ENCODE results near the gene SLC24A4.

SLC24A4 gene

GRCh38 chr14:92481811-92482555 is 159.0 kb downstream of the SLC24A4 start:
- Mint-ChIP-seq H3K4me3 (no peak overlapping the region), H3K27me3 (ENCODE audit: low read depth) (peaks cover 38% of the 10 kb centered on the region), H3K9me3 (peaks cover 9% of the 10 kb centered on the region), H3K36me3 (ENCODE audit: low read depth) (no peaks in the 10 kb centered on the region), H3K4me1 (ENCODE audit: low read depth) (no peaks in the 10 kb centered on the region), H3K27ac (no peak overlapping the region)

GRCh38 chr14:92482621-92483319 is 159.8 kb downstream of the SLC24A4 start:
- no peak overlapping the region for H3K27ac Mint-ChIP-seq
- no peaks in the 10 kb centered on the region for H3K4me1 Mint-ChIP-seq (ENCODE audit: low read depth)
- peaks cover 38% of the 10 kb centered on the region for H3K27me3 Mint-ChIP-seq (ENCODE audit: low read depth)
- H3K9me3 Mint-ChIP-seq, result peaks cover 9% of the 10 kb centered on the region
- no peaks in the 10 kb centered on the region for H3K36me3 Mint-ChIP-seq (ENCODE audit: low read depth)
- no peak overlapping the region for H3K4me3 Mint-ChIP-seq

- H3K27me3 Mint-ChIP-seq (ENCODE audit: low read depth), result peaks cover 27% of the 10 kb centered on the region
Measured at GRCh38 chr14:92484132-92484823, 161.3 kb downstream of the SLC24A4 start.

DNA sequence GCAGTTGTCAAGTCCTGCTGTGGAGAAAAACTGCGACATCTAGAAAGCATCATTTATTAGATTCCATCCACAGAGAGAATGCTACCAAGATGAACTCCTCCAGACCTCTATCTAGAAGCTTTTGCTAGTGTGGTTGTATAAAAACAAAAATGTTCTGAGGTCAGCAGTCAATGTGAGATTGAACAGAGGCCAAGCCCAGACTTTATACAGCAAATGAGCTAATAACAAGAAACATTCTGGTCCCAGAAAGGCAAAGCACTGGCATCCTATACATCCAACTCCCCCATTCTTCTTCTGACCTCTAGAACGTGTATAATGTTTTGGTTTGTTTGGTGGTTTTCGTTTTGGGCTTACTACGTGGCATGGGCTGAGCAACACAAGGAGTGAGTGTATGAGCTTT is 163.9 kb downstream of the SLC24A4 start:
- no peaks in the 10 kb centered on the region for H3K4me1 Mint-ChIP-seq (ENCODE audit: low read depth)
- no peak overlapping the region for H3K27ac Mint-ChIP-seq
- peaks cover 8% of the 10 kb centered on the region for H3K27me3 Mint-ChIP-seq (ENCODE audit: low read depth)

More at GRCh38 chr14:92484132-92484823, 161.3 kb downstream of the SLC24A4 start:
- Mint-ChIP-seq H3K9me3 (peaks cover 3% of the 10 kb centered on the region), H3K4me3 (no peak overlapping the region), H3K4me1 (ENCODE audit: low read depth) (no peaks in the 10 kb centered on the region), H3K27ac (no peak overlapping the region), H3K36me3 (ENCODE audit: low read depth) (no peaks in the 10 kb centered on the region)

GRCh38 chr14:92487513-92488133 is 164.7 kb downstream of the SLC24A4 start:
- Mint-ChIP-seq H3K4me1 (ENCODE audit: low read depth) (no peaks in the 10 kb centered on the region), H3K36me3 (ENCODE audit: low read depth) (no peaks in the 10 kb centered on the region), H3K27ac (no peak overlapping the region), H3K27me3 (ENCODE audit: low read depth) (peaks cover 8% of the 10 kb centered on the region), H3K9me3 (no peaks in the 10 kb centered on the region), H3K4me3 (no peak overlapping the region)

More for the DNA sequence above, 163.9 kb downstream of the SLC24A4 start:
- H3K4me3 Mint-ChIP-seq, result no peak overlapping the region
- H3K9me3 Mint-ChIP-seq, result no peaks in the 10 kb centered on the region
- H3K36me3 Mint-ChIP-seq (ENCODE audit: low read depth), result no peaks in the 10 kb centered on the region

DNA sequence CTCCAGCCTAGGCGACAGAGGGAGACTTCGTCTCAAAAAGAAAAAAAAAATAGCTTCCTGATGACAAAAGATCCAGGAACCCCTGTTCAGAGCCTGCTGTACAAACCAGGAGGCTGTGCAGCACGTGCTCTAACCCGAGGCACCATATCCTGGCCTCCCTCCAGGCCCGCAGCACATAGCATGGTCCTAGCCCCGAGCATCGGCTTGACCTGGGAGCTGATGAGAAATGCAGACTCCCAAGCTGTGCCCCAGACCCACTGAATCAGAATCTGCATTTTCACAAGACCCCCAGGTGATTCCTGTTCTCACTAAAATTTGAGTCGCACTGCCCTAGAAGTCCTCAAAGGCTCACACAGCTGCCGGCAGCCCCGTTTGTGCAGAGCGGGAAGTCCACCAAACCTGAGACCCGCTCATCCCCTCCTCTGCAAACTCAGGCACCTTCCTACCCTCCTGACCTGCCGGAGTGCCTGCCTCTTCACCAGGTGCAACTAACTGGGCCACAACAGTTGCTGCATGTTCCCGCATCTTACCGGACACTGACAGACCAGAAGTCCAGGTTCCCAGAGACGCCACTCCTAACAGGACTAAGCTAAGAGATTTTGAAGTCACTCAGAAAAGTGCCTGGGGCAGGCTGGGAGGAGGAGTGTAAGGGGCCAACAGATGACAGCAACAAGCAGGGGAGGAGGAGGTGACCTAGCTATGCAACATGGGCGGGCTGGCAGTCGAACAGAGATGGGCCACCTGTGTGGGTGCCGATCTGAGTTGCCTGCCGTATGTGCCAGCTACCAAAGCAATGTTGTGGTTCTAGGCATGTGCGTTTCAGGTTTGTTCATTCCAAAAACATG is 166.7 kb downstream of the SLC24A4 start:
- H3K4me3 Mint-ChIP-seq, result no peak overlapping the region
- peaks cover 7% of the 10 kb centered on the region for H3K27me3 Mint-ChIP-seq (ENCODE audit: low read depth)
- H3K4me1 Mint-ChIP-seq (ENCODE audit: low read depth), result no peaks in the 10 kb centered on the region
- no peak overlapping the region for H3K27ac Mint-ChIP-seq
- H3K36me3 Mint-ChIP-seq (ENCODE audit: low read depth), result no peaks in the 10 kb centered on the region
- no peaks in the 10 kb centered on the region for H3K9me3 Mint-ChIP-seq

DNA sequence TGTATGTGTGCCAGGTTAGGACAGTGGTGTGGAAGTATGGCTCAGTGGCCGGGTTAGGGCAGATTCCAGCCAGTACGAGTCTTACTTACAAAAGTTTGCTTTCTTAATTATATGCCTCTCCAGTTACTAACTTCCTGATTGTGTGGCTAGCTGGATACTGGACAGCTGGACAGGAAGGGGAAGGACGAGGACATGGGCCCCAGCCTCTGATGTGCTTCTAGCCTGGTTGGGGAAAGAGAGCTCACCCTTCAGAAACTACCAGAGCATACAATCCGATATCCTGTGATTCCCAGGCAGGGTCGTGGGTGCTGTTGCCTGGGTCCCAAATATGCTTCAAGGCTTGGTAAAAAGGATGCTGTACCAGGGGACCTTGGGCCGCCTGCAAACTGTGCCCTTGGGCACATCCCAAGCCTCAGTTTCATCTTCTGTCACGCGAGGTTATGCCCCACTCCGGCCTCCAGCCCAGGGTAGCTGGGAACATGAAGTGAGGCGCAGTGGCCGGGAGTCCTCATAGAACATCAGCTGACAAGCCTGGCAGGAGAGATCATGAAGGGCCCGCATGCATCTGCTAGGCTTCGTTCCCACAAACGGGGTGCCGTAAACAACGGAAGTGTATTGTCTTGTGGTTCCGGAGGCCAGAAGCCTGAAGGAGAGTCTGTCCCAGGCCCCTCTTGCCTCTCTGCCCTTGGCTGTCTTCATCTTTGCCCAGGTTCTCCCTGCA is 167.4 kb downstream of the SLC24A4 start:
- Mint-ChIP-seq H3K9me3 (no peaks in the 10 kb centered on the region), H3K4me3 (no peak overlapping the region), H3K27ac (no peak overlapping the region), H3K4me1 (ENCODE audit: low read depth) (no peaks in the 10 kb centered on the region), H3K36me3 (ENCODE audit: low read depth) (no peaks in the 10 kb centered on the region), H3K27me3 (ENCODE audit: low read depth) (peaks cover 6% of the 10 kb centered on the region)

DNA sequence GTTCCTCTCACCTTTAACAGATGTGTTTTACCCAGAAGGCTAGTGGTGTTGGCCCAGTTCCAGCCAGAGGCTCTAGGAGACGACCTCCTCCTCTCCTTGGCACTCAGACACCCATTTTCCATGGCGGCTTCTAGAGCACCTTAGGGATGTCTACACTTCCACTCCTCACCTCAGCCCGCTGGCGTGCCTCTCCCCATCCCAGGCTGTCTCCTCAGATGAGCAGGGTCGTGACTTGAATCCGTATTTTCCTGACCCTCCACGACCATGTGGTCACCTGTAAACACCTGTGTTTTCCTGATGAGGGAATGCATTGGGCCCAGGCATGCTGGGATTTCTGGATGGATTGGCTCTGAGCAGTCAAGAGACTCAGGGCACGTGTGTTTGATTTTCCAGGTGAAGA is 168.8 kb downstream of the SLC24A4 start:
- Mint-ChIP-seq H3K4me1 (ENCODE audit: low read depth) (no peaks in the 10 kb centered on the region), H3K27ac (no peak overlapping the region), H3K4me3 (no peak overlapping the region), H3K9me3 (no peaks in the 10 kb centered on the region), H3K36me3 (ENCODE audit: low read depth) (no peaks in the 10 kb centered on the region), H3K27me3 (ENCODE audit: low read depth) (peaks cover 6% of the 10 kb centered on the region)

DNA sequence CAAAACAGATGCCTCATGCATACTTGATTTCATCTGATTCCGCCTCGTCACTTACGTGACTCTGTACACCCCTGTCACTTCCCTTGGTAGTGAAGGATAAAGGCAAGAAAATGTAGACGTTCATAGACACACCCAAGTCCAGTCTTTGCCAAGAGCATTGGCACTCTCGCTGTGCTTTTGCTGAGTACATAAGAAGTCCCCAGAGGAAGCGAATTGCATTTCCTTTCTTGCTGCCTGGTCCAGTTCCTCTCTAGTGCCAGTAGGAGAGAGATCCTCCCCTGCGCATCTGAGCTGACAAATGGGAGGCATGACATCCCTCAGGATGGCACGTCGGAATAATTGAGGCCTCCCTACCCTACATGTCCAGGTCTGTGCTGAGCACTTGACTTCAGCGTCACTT is 169.3 kb downstream of the SLC24A4 start:
- H3K27ac Mint-ChIP-seq, result no peak overlapping the region
- no peaks in the 10 kb centered on the region for H3K4me1 Mint-ChIP-seq (ENCODE audit: low read depth)
- H3K36me3 Mint-ChIP-seq (ENCODE audit: low read depth), result no peaks in the 10 kb centered on the region
- H3K4me3 Mint-ChIP-seq, result no peak overlapping the region
- H3K27me3 Mint-ChIP-seq (ENCODE audit: low read depth), result peaks cover 6% of the 10 kb centered on the region
- H3K9me3 Mint-ChIP-seq, result no peaks in the 10 kb centered on the region

GRCh38 chr14:92493024-92493423 is 170.1 kb downstream of the SLC24A4 start:
- Mint-ChIP-seq H3K4me1 (ENCODE audit: low read depth) (no peaks in the 10 kb centered on the region), H3K27ac (no peak overlapping the region), H3K4me3 (no peak overlapping the region), H3K9me3 (no peaks in the 10 kb centered on the region), H3K36me3 (ENCODE audit: low read depth) (no peaks in the 10 kb centered on the region), H3K27me3 (ENCODE audit: low read depth) (peaks cover 6% of the 10 kb centered on the region)

DNA sequence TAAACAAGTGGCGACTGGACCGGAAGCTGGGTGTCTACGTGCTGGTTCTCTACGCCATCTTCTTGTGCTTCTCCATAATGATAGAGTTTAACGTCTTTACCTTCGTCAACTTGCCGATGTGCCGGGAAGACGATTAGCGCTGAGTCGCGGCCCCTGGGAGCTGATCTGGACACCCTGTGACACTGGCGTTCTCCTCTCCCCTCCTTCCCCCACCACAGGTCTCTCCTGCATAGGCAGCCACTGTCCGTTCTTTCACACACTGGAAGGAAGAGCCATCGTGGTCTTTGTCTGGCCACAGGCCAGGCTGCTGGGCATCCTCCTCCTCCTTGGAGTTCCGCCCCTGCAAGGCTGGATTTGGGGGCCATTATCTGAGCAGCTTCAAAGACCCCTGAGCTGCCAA is 170.5 kb downstream of the SLC24A4 start:
- Mint-ChIP-seq H3K27me3 (ENCODE audit: low read depth) (peaks cover 6% of the 10 kb centered on the region), H3K36me3 (ENCODE audit: low read depth) (no peaks in the 10 kb centered on the region), H3K4me3 (no peak overlapping the region), H3K9me3 (no peaks in the 10 kb centered on the region), H3K4me1 (ENCODE audit: low read depth) (no peaks in the 10 kb centered on the region), H3K27ac (no peak overlapping the region)

DNA sequence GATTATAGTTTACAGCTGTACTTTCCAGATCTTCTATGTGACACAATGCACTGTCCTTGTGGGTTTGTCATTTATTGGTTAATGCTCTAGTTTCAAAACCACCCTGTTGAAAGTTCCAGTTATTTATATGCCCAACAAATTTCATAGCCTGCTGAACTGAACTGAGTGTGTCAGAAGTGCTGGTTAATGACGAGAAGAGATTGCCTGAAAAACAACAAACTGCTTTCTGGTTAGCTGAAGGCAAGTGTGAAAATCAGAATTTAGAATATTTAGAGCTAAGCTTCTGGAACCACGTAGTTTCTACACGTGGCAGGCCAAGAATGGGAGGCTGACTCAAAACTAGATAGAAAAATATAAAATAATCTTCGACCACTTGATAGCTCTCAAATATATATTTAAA is 171.5 kb downstream of the SLC24A4 start:
- Mint-ChIP-seq H3K4me1 (ENCODE audit: low read depth) (no peaks in the 10 kb centered on the region), H3K27me3 (ENCODE audit: low read depth) (peaks cover 9% of the 10 kb centered on the region), H3K4me3 (no peak overlapping the region), H3K36me3 (ENCODE audit: low read depth) (no peaks in the 10 kb centered on the region), H3K9me3 (no peaks in the 10 kb centered on the region), H3K27ac (no peak overlapping the region)

GRCh38 chr14:92495027-92495426 is 172.1 kb downstream of the SLC24A4 start:
- H3K4me1 Mint-ChIP-seq (ENCODE audit: low read depth), result no peaks in the 10 kb centered on the region
- H3K27ac Mint-ChIP-seq, result no peak overlapping the region
- peaks cover 9% of the 10 kb centered on the region for H3K27me3 Mint-ChIP-seq (ENCODE audit: low read depth)
- no peak overlapping the region for H3K4me3 Mint-ChIP-seq
- no peaks in the 10 kb centered on the region for H3K9me3 Mint-ChIP-seq
- H3K36me3 Mint-ChIP-seq (ENCODE audit: low read depth), result no peaks in the 10 kb centered on the region

All from T-helper 1 cell treated with Interleukin-12 subunit alpha and Interleukin-12 subunit beta and Interleukin-4 antibody, amounts not matched to agents 30 μg/mL and 1 μg/mL, for 36 hours (primary cell).